ENCODE data around the gene CALCR.

Gene CALCR

GRCh38 chr7:93578762-93579161 is 4.2 kb upstream of the CALCR start:
- Histone ChIP-seq H3K36me3 (ENCODE audit: control insufficient read depth, insufficient read depth, low read length) (no peaks in the 10 kb centered on the region), H3K4me3 (replicated peaks; ENCODE audit: low read depth, low read length) (no peak overlapping the region), H3K27me3 (replicated peaks; ENCODE audit: control insufficient read depth, insufficient read depth, low read length) (peaks cover 2% of the 10 kb centered on the region; the same call in 1 of the 2 replicates)
- no peak for DNase-seq (ENCODE audit: extremely low read depth, insufficient read length)
- no peak for TF ChIP-seq CTCF (IDR thresholded peaks at IDR 0.05; ENCODE audit: insufficient read depth, low read length, poor library complexity, severe bottlenecking)

GRCh38 chr7:93575555-93576399 is 1.3 kb upstream of the CALCR start:
- H3K4me3 ChIP-seq (replicated peaks; ENCODE audit: low read depth, low read length), result no peak overlapping the region
- DNase-seq (ENCODE audit: extremely low read depth, insufficient read length), result no peak
- peaks cover 2% of the 10 kb centered on the region for H3K27me3 ChIP-seq (replicated peaks; ENCODE audit: control insufficient read depth, insufficient read depth, low read length)
- TF ChIP-seq CTCF (IDR thresholded peaks at IDR 0.05; ENCODE audit: insufficient read depth, low read length, poor library complexity, severe bottlenecking), result no peak
- H3K36me3 ChIP-seq (ENCODE audit: control insufficient read depth, insufficient read depth, low read length), result no peaks in the 10 kb centered on the region

- Histone ChIP-seq H3K36me3 (ENCODE audit: control insufficient read depth, insufficient read depth, low read length) (no peaks in the 10 kb centered on the region), H3K4me3 (replicated peaks; ENCODE audit: low read depth, low read length) (no peak overlapping the region), H3K27me3 (replicated peaks; ENCODE audit: control insufficient read depth, insufficient read depth, low read length) (peaks cover 2% of the 10 kb centered on the region)
- no peak for DNase-seq (ENCODE audit: extremely low read depth, insufficient read length)
- no peak for TF ChIP-seq CTCF (IDR thresholded peaks at IDR 0.05; ENCODE audit: insufficient read depth, low read length, poor library complexity, severe bottlenecking)
These were observed 267 bp downstream of the CALCR start for GRCh38 chr7:93574269-93574645.

GRCh38 chr7:93569189-93569588 is 5.3 kb downstream of the CALCR start:
- no peaks in the 10 kb centered on the region; the same call in 1 of the 2 replicates for H3K27me3 ChIP-seq (replicated peaks; ENCODE audit: control insufficient read depth, insufficient read depth, low read length)
- TF ChIP-seq CTCF (IDR thresholded peaks at IDR 0.05; ENCODE audit: insufficient read depth, low read length, poor library complexity, severe bottlenecking), result no peak
- DNase-seq (ENCODE audit: extremely low read depth, insufficient read length), result no peak
- no peaks in the 10 kb centered on the region for H3K36me3 ChIP-seq (ENCODE audit: control insufficient read depth, insufficient read depth, low read length)
- H3K4me3 ChIP-seq (replicated peaks; ENCODE audit: low read depth, low read length), result no peak overlapping the region

GRCh38 chr7:93566876-93567275 is 7.6 kb downstream of the CALCR start:
- DNase-seq (ENCODE audit: extremely low read depth, insufficient read length), result no peak
- no peaks in the 10 kb centered on the region for H3K27me3 ChIP-seq (replicated peaks; ENCODE audit: control insufficient read depth, insufficient read depth, low read length)
- TF ChIP-seq CTCF (IDR thresholded peaks at IDR 0.05; ENCODE audit: insufficient read depth, low read length, poor library complexity, severe bottlenecking), result no peak
- no peaks in the 10 kb centered on the region for H3K36me3 ChIP-seq (ENCODE audit: control insufficient read depth, insufficient read depth, low read length)
- no peak overlapping the region for H3K4me3 ChIP-seq (replicated peaks; ENCODE audit: low read depth, low read length)

Data from GM06990 (cell line).